OCI-LY3 (cell line): Measurements from ENCODE around the gene ST6GALNAC5.

Source experiments
- EZH2phosphoT487 ChIP-seq: fragments of 200-600 bp; shearing (Covaris generic); IDR thresholded peaks from 2 replicates; pipeline ENCODE4 v1.6.1; 2018; ENCODE audit warnings: antibody characterized with exemption, mixed run types, low read depth
- TF ChIP-seq, protein P1 (sequence below): fragments of 200-600, 300-600 bp; sonication (generic); IDR thresholded peaks from 2 replicates; pipeline ENCODE4 v1.5.1; 2014; ENCODE audit warnings: antibody characterized with exemption, low read length, low read depth

- TF ChIP-seq, protein P1, sequence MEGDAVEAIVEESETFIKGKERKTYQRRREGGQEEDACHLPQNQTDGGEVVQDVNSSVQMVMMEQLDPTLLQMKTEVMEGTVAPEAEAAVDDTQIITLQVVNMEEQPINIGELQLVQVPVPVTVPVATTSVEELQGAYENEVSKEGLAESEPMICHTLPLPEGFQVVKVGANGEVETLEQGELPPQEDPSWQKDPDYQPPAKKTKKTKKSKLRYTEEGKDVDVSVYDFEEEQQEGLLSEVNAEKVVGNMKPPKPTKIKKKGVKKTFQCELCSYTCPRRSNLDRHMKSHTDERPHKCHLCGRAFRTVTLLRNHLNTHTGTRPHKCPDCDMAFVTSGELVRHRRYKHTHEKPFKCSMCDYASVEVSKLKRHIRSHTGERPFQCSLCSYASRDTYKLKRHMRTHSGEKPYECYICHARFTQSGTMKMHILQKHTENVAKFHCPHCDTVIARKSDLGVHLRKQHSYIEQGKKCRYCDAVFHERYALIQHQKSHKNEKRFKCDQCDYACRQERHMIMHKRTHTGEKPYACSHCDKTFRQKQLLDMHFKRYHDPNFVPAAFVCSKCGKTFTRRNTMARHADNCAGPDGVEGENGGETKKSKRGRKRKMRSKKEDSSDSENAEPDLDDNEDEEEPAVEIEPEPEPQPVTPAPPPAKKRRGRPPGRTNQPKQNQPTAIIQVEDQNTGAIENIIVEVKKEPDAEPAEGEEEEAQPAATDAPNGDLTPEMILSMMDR = no peak
- no peak for TF ChIP-seq EZH2phosphoT487
Observed at GRCh38 chr1:76868916-76869315, 1.6 kb downstream of the ST6GALNAC5 start.
